SU-DHL-6 (cell line): ENCODE data around the gene SDHAF1.

Experiments
- CTCF ChIP-seq: fragments of 200-600 bp; sonication (generic); IDR thresholded peaks from one replicate; pipeline ENCODE4 v1.5.1; 2017; ENCODE audit warnings: antibody characterized with exemption, mild to moderate bottlenecking, low read length, moderate library complexity; ENCODE audit not compliant: insufficient read depth, poor library complexity, severe bottlenecking
- EZH2phosphoT487 ChIP-seq: fragments of 200-600 bp; sonication (generic), shearing (Covaris generic); conservative IDR thresholded peaks from 2 replicates; pipeline ENCODE4 v1.6.1; 2018; ENCODE audit warnings: mild to moderate bottlenecking, antibody characterized with exemption, low read length, moderate library complexity, mixed read lengths

- no peak for TF ChIP-seq CTCF
- no peak for TF ChIP-seq EZH2phosphoT487
Measured at GRCh38 chr19:35992907-35993765, 1.9 kb upstream of the SDHAF1 start.
